Measurements from ENCODE around the gene NEK5.

- no peak for TF ChIP-seq CTCF (IDR thresholded peaks at IDR 0.05 in 4 of 5, conservative IDR thresholded peaks at IDR 0.05 in 1 of 5)
- TF ChIP-seq POLR2A (IDR thresholded peaks at IDR 0.05) = no peak
Measured at GRCh38 chr13:52155177-52155576, 26.3 kb upstream of the NEK5 start.

Measured in gastrocnemius medialis (tissue), 4 donors.